Ishikawa (cell line): ENCODE data around the gene SORD.
A peak's percentile ranks its signal among the peaks of the same experiment; 100 is the strongest.

Source experiments
- CEBPB ChIP-seq: IDR thresholded peaks from 2 replicates; pipeline ENCODE4 v1.6.1; 2012
- CREB1 ChIP-seq: IDR thresholded peaks from 2 replicates; pipeline ENCODE4 v1.6.1; 2012; ENCODE audit warnings: low read depth
- EGR1 ChIP-seq: IDR thresholded peaks from 2 replicates; pipeline ENCODE4 v1.6.1; 2012
- EP300 ChIP-seq: IDR thresholded peaks from 2 replicates; pipeline ENCODE4 v1.6.1; 2012; ENCODE audit warnings: borderline replicate concordance
- FOXM1 ChIP-seq: IDR thresholded peaks from 2 replicates; pipeline ENCODE4 v1.6.1; 2012; ENCODE audit warnings: low read depth, borderline replicate concordance
- MAX ChIP-seq: IDR thresholded peaks from 2 replicates; pipeline ENCODE4 v1.6.1; 2012
- NFIC ChIP-seq: IDR thresholded peaks from 2 replicates; pipeline ENCODE4 v1.6.1; 2012
- RAD21 ChIP-seq: IDR thresholded peaks from 2 replicates; pipeline ENCODE4 v1.6.1; 2012; ENCODE audit warnings: low read depth
- TAF1 ChIP-seq: IDR thresholded peaks from 2 replicates; pipeline ENCODE4 v1.6.1; 2012; ENCODE audit warnings: low read depth, mild to moderate bottlenecking
- TCF12 ChIP-seq: IDR thresholded peaks from 2 replicates; pipeline ENCODE4 v1.6.1; 2012; ENCODE audit warnings: low read depth
- TEAD4 ChIP-seq: IDR thresholded peaks from 2 replicates; pipeline ENCODE4 v1.6.1; 2012
- YY1 ChIP-seq: IDR thresholded peaks from 2 replicates; pipeline ENCODE4 v1.6.1; 2012; ENCODE audit warnings: low read depth
- ZBTB7A ChIP-seq: IDR thresholded peaks from 2 replicates; pipeline ENCODE4 v1.6.1; 2012; ENCODE audit warnings: low read depth
- TF ChIP-seq, protein P1 (sequence below): IDR thresholded peaks from 2 replicates; pipeline ENCODE4 v1.6.1; 2012
- TF ChIP-seq, protein P2 (sequence below): IDR thresholded peaks from 2 replicates; pipeline ENCODE4 v1.6.1; 2012; ENCODE audit warnings: low read depth, mild to moderate bottlenecking

Gene SORD

GRCh38 chr15:45122719-45123118 lies 99.7 kb downstream of the SORD start:
- TF ChIP-seq CEBPB: no peak
- no peak for TF ChIP-seq EP300
- no peak for TF ChIP-seq TEAD4
- TF ChIP-seq RAD21: no peak
- no peak for TF ChIP-seq FOXM1
- no peak for TF ChIP-seq TCF12

DNA sequence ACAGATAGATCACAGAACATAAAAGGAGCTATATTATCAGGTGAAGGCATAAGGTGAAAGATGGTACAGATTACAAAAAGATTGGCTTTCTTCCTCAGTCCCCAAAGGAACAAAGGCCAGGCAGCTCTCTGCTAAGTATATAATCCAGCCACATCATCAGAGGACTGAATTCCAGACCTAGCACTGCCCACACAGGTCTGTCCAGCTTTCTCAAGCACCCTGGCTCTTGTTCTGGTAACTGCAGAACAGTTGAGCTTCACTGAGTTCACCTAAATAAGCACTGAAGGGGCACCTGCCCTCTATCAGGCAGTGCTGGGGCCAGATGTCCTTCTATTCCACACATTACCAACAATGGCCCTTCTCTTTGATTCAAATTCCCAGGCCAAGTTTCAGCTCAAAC lies 100.4 kb downstream of the SORD start:
- TF ChIP-seq RAD21 (no peak), EGR1 (no peak), TAF1 (no peak), ZBTB7A (no peak), TEAD4 (no peak), EP300 (no peak), NFIC (no peak), YY1 (no peak), TCF12 (no peak), CEBPB (no peak)
- TF ChIP-seq, protein P1, sequence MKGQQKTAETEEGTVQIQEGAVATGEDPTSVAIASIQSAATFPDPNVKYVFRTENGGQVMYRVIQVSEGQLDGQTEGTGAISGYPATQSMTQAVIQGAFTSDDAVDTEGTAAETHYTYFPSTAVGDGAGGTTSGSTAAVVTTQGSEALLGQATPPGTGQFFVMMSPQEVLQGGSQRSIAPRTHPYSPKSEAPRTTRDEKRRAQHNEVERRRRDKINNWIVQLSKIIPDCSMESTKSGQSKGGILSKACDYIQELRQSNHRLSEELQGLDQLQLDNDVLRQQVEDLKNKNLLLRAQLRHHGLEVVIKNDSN: no peak
- TF ChIP-seq, protein P2, sequence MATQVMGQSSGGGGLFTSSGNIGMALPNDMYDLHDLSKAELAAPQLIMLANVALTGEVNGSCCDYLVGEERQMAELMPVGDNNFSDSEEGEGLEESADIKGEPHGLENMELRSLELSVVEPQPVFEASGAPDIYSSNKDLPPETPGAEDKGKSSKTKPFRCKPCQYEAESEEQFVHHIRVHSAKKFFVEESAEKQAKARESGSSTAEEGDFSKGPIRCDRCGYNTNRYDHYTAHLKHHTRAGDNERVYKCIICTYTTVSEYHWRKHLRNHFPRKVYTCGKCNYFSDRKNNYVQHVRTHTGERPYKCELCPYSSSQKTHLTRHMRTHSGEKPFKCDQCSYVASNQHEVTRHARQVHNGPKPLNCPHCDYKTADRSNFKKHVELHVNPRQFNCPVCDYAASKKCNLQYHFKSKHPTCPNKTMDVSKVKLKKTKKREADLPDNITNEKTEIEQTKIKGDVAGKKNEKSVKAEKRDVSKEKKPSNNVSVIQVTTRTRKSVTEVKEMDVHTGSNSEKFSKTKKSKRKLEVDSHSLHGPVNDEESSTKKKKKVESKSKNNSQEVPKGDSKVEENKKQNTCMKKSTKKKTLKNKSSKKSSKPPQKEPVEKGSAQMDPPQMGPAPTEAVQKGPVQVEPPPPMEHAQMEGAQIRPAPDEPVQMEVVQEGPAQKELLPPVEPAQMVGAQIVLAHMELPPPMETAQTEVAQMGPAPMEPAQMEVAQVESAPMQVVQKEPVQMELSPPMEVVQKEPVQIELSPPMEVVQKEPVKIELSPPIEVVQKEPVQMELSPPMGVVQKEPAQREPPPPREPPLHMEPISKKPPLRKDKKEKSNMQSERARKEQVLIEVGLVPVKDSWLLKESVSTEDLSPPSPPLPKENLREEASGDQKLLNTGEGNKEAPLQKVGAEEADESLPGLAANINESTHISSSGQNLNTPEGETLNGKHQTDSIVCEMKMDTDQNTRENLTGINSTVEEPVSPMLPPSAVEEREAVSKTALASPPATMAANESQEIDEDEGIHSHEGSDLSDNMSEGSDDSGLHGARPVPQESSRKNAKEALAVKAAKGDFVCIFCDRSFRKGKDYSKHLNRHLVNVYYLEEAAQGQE: no peak

DNA sequence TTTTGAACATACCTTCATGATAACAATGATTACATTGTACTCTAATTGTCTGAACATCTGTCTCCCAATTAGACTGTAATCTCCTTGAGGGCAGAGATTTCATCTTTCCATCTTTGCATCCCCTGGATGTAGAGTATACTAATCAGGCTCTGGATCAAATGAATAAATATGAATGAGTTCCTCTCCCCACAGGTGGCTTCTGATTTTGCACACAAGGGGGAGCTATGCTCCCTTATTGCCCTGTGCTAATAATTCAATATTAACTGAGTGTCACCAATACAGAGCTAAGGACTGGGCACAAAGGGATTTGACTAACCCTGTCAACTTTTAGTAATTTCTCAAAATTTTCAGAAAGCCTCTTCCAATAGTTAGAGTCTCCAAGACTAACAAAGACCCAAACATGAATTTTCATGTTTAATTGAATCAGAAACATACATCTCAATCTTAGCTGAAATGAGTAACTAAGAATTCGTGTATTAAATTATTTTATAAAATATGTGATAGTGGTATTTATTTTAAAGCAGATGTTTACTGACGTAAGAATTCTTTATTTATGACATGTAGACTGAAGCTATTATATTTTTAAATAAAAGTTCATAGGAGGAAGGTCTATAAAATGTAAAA lies 103.7 kb downstream of the SORD start:
- TF ChIP-seq, protein P2: no peak
- no peak for TF ChIP-seq CREB1
- no peak for TF ChIP-seq CEBPB
- TF ChIP-seq EGR1: no peak
- TF ChIP-seq FOXM1: no peak
- no peak for TF ChIP-seq MAX
- peak; percentile 59 for TF ChIP-seq RAD21
- no peak for TF ChIP-seq TEAD4
- TF ChIP-seq, protein P1: no peak
